ENCODE results near the gene SLC35F3.

Gene SLC35F3

GRCh38 chr1:234316486-234316885, 412.0 kb downstream of the SLC35F3 start:
- no peak overlapping the region for H3K4me3 ChIP-seq (ENCODE audit: low read length)
- DNase-seq (ENCODE audit: low read depth, low spot score) = no peak

DNA sequence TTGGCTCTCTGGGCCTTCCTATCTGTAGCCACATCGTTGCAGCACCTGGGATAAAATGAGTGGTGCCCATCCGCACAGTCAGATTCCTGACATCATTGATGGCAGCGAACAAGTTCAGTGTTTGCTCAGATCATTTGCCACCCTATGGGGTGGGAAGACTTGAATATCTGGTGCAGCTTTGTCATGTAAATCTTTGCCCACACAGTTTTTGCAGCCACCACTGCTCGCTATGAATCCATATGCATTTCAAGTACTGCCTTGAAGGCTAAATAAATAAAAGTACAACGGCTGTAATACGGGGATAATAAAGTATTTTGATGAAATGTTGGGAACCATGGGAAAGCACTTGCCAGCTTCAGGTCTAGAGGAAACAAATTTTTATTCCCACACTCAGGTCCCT, 412.5 kb downstream of the SLC35F3 start:
- DNase-seq (ENCODE audit: low read depth, low spot score) = no peak
- no peak overlapping the region for H3K4me3 ChIP-seq (ENCODE audit: low read length)

DNA sequence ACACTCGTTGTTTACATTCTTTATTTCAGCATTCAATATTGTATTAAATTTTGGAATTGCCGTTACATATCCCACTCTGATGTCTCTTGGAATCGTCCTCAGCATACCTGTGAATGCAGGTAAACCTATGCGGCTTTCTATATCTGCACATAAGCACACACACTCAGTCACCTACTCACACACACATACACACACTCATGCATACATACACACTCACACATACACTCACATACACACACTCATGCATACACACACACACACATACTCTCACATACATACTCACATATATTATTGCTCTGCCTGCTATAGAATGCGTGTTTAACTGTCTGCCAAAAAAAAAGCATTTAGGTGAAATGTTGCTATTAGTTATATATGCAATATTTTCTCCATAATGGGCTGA, 415.6 kb downstream of the SLC35F3 start:
- no peak overlapping the region for H3K4me3 ChIP-seq (ENCODE audit: low read length)
- no peak for DNase-seq (ENCODE audit: low read depth, low spot score)

GRCh38 chr1:234320549-234320948, 416.1 kb downstream of the SLC35F3 start:
- H3K4me3 ChIP-seq (ENCODE audit: low read length) = no peak overlapping the region
- no peak for DNase-seq (ENCODE audit: low read depth, low spot score)

GRCh38 chr1:234321231-234321630, 416.8 kb downstream of the SLC35F3 start:
- no peak for DNase-seq (ENCODE audit: low read depth, low spot score)
- H3K4me3 ChIP-seq (ENCODE audit: low read length) = no peak overlapping the region

GRCh38 chr1:234322097-234322496, 417.6 kb downstream of the SLC35F3 start:
- H3K4me3 ChIP-seq (ENCODE audit: low read length) = no peak overlapping the region
- DNase-seq (ENCODE audit: low read depth, low spot score) = no peak

DNA sequence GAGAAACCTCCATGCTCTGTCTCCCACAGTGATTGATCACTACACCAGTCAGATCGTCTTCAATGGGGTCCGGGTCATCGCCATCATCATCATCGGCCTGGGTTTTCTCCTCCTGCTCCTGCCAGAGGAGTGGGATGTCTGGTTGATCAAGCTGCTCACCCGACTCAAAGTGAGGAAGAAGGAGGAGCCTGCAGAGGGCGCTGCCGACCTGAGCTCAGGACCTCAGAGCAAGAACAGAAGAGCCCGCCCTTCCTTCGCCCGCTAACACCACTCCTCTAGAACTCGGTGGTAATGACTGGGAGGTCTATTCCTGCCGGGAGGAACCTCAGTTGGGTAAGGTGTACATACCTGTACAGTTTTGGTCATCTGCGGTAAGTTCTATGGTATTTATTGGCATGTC, 418.5 kb downstream of the SLC35F3 start:
- no peak for DNase-seq (ENCODE audit: low read depth, low spot score)

DNA sequence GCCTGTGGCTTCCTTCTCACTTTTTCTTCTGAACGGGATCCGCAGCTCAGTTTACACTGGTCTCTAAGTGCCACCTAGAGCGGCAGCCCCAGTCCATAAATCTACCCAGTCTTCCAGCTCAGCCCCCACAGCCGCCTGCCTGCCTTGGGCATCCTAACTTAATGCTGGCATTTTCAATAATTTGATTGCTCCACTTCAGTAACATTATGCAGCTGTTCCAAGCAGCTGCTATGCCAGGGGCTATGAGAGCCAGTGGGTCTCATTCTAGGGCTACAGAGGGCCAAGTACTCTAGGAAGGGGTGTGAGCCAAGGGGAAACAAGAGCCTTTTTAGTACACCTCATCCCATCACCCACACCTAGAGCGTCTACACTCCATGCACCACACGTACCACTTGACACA, 420.3 kb downstream of the SLC35F3 start:
- H3K4me3 ChIP-seq (ENCODE audit: low read length) = no peak overlapping the region
- no peak for DNase-seq (ENCODE audit: low read depth, low spot score)

More for the DNA sequence above, 418.5 kb downstream of the SLC35F3 start:
- H3K4me3 ChIP-seq (ENCODE audit: low read length) = no peak overlapping the region

GRCh38 chr1:234325878-234326496, 421.5 kb downstream of the SLC35F3 start:
- no peak for DNase-seq (ENCODE audit: low read depth, low spot score)
- H3K4me3 ChIP-seq (ENCODE audit: low read length) = peak overlapping the region; percentile 77

GRCh38 chr1:234326497-234327366, 422.3 kb downstream of the SLC35F3 start:
- peak overlapping the region; percentile 77 for H3K4me3 ChIP-seq (ENCODE audit: low read length)
- peak; percentile 70 for DNase-seq (ENCODE audit: low read depth, low spot score)

- DNase-seq (ENCODE audit: low read depth, low spot score) = no peak
- H3K4me3 ChIP-seq (ENCODE audit: low read length) = no peak overlapping the region
These were observed 423.2 kb downstream of the SLC35F3 start for GRCh38 chr1:234327577-234328164.

- no peak overlapping the region for H3K4me3 ChIP-seq (ENCODE audit: low read length)
These were observed 426.4 kb downstream of the SLC35F3 start for GRCh38 chr1:234330843-234331215.

GRCh38 chr1:234331507-234331906, 427.0 kb downstream of the SLC35F3 start:
- no peak for DNase-seq (ENCODE audit: low read depth, low spot score)
- H3K4me3 ChIP-seq (ENCODE audit: low read length) = no peak overlapping the region

More at GRCh38 chr1:234330843-234331215, 426.4 kb downstream of the SLC35F3 start:
- no peak for DNase-seq (ENCODE audit: low read depth, low spot score)

- DNase-seq (ENCODE audit: low read depth, low spot score) = no peak
- H3K4me3 ChIP-seq (ENCODE audit: low read length) = no peak overlapping the region
These were observed 431.9 kb downstream of the SLC35F3 start for GRCh38 chr1:234336359-234336758.

GRCh38 chr1:234337233-234337632, 432.8 kb downstream of the SLC35F3 start:
- no peak for DNase-seq (ENCODE audit: low read depth, low spot score)
- H3K4me3 ChIP-seq (ENCODE audit: low read length) = no peak overlapping the region

DNA sequence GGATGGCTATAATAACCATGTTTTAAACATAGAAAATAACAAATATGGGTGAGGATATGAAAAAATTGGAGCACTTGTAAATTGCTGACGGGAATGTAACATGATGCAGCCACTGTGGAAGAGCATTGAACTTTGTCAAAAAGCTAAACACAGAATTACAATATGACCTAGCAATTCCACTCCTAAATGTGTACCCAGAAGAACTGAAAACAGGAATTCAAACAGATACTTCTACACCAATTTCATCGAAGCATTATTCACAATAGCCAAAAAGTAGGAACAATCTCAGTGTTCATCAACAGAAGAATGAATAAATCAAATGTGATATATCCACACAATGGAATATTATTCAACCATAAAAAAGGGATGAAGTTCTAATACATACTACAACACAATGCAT, 436.1 kb downstream of the SLC35F3 start:
- no peak overlapping the region for H3K4me3 ChIP-seq (ENCODE audit: low read length)
- DNase-seq (ENCODE audit: low read depth, low spot score) = no peak

- no peak for DNase-seq (ENCODE audit: low read depth, low spot score)
These were observed 438.3 kb downstream of the SLC35F3 start for GRCh38 chr1:234342774-234343173.

DNA sequence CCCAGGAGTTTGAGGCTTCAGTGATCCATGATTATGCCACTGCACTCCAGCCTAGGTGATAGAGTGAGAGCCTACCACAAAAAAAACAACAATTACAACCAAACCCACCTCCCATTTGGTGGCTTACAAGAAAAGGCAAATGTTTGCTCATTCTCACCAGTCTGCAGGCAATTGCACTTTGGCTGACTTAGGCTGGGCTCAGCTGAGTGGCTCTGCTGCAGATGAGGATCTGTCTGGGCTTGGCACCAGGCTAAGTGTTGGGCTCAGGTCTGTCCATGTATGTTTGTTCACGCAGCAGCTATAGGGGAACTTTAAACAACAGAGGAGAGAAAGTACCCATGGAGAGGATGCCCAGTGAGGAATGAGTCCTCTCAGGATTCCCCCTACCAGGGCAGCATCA, 440.8 kb downstream of the SLC35F3 start:
- no peak for DNase-seq (ENCODE audit: low read depth, low spot score)
- H3K4me3 ChIP-seq (ENCODE audit: low read length) = no peak overlapping the region

More at GRCh38 chr1:234342774-234343173, 438.3 kb downstream of the SLC35F3 start:
- H3K4me3 ChIP-seq (ENCODE audit: low read length) = no peak overlapping the region

DNA sequence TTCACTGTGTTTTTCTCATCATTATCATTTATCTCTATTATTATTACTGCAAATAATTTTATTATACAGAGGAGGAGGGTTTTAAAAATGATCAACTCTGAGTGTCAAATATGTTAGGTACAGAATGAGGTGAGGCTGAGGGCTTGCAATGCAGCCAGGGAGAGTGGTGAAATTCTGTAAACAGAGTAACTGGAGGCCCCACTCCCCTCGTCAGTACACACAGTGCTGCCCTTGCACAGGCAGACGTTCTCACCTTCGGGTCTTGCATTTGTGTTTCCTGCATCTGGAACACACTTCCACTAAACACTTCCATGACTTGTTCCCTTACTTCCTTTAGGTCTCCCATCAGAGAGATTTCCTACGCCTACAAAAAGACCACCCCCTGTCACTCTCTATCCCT, 444.5 kb downstream of the SLC35F3 start:
- no peak for DNase-seq (ENCODE audit: low read depth, low spot score)
- no peak overlapping the region for H3K4me3 ChIP-seq (ENCODE audit: low read length)

Measured in Jurkat, Clone E6-1 (cell line).